IMR-90 (cell line): ENCODE results near the gene PRKCE. TPM values are rescaled to one million over a fixed set of nuclear protein-coding genes. Genes with fewer than 3 reads are reported as not detected.

Source experiments
- ATAC-seq: fragments of 200-7000 bp; cut with Tn5 transposase; 2 replicates; pipeline ENCODE4 v1.9.1; 2020; ENCODE audit warnings: low read depth, mild to moderate bottlenecking, moderate library complexity
- BruUV-seq: library from RNA; stranded (reverse); fragments of 400-500 nt; replicated peaks from 2 replicates; lab custom pipeline; 2021; lab: Mats Ljungman, UMichigan
- CTCF ChIA-PET: fragments of 300-600 bp; formaldehyde crosslinking; extraction: SDS; loops from one replicate; lab custom pipeline; 2021; ENCODE audit warnings: antibody characterized with exemption; lab: Yijun Ruan, JAX
- POLR2A ChIA-PET: fragments of 300-600 bp; sonication (Branson Sonifier 250); formaldehyde crosslinking; loops from one replicate; lab custom pipeline; 2022; ENCODE audit warnings: antibody characterized with exemption; ENCODE audit not compliant: unreplicated experiment; lab: Charles Lee
- DNase-seq: peaks from one replicate; pipeline ENCODE4 v3.0.0; 2013
- H2AFZ ChIP-seq: replicated peaks from 2 replicates; pipeline ENCODE3; 2013; ENCODE audit warnings: low read length, mild to moderate bottlenecking; ENCODE audit not compliant: poor library complexity
- H2AK5ac ChIP-seq: 2 replicates; pipeline ENCODE4 v1.6.1; 2013; ENCODE audit warnings: low read depth, low read length, inconsistent platforms
- H2AK9ac ChIP-seq: replicated peaks from 2 replicates; pipeline ENCODE3; 2013; ENCODE audit warnings: mild to moderate bottlenecking, low read depth, low read length, moderate library complexity; ENCODE audit not compliant: poor library complexity
- H2BK120ac ChIP-seq: 2 replicates; pipeline ENCODE4 v1.6.1; 2013; ENCODE audit warnings: low read depth, low read length, inconsistent platforms
- H2BK15ac ChIP-seq: 3 replicates; pipeline ENCODE4 v1.6.1; 2013; ENCODE audit warnings: low read depth, low read length, inconsistent platforms
- H2BK20ac ChIP-seq: 2 replicates; pipeline ENCODE4 v1.6.1; 2013; ENCODE audit warnings: low read depth, mild to moderate bottlenecking, inconsistent platforms, low read length, moderate library complexity
- H2BK5ac ChIP-seq: 2 replicates; pipeline ENCODE4 v1.6.1; 2013; ENCODE audit warnings: mild to moderate bottlenecking, low read depth, low read length, inconsistent platforms; ENCODE audit not compliant: poor library complexity, severe bottlenecking
- H3K14ac ChIP-seq: replicated peaks from 2 replicates; pipeline ENCODE4 v1.6.1; 2013; ENCODE audit warnings: low read depth, low read length, inconsistent platforms
- H3K18ac ChIP-seq: 2 replicates; pipeline ENCODE4 v1.6.1; 2013; ENCODE audit warnings: low read depth, low read length, control low read depth
- H3K23ac ChIP-seq: 2 replicates; pipeline ENCODE4 v1.6.1; 2013; ENCODE audit warnings: low read depth, low read length, inconsistent platforms
- H3K27ac ChIP-seq: 2 replicates; pipeline ENCODE4 v1.5.1; 2013; ENCODE audit warnings: mild to moderate bottlenecking, control low read depth, low read length; ENCODE audit not compliant: insufficient read depth
- H3K27me3 ChIP-seq: 2 replicates; pipeline ENCODE4 v1.6.1; 2013; ENCODE audit warnings: low read length; ENCODE audit not compliant: control insufficient read depth, insufficient read depth
- H3K36me3 ChIP-seq: 2 replicates; pipeline ENCODE4 v1.6.1; 2013; ENCODE audit warnings: low read length, mixed read lengths; ENCODE audit not compliant: control insufficient read depth, insufficient read depth
- H3K4ac ChIP-seq: 2 replicates; pipeline ENCODE4 v1.6.1; 2013; ENCODE audit warnings: low read depth, low read length, inconsistent platforms
- H3K4me1 ChIP-seq: 2 replicates; pipeline ENCODE4 v1.6.1; 2013; ENCODE audit warnings: low read length, mixed read lengths; ENCODE audit not compliant: control insufficient read depth, insufficient read depth
- H3K4me2 ChIP-seq: 2 replicates; pipeline ENCODE4 v1.6.1; 2013; ENCODE audit warnings: low read depth, mild to moderate bottlenecking, control low read depth, low read length, moderate library complexity
- H3K4me3 ChIP-seq: 2 replicates; pipeline ENCODE4 v1.5.1; 2013; ENCODE audit warnings: low read depth, mild to moderate bottlenecking, control low read depth, low read length, moderate library complexity; ENCODE audit not compliant: insufficient read depth
- H3K56ac ChIP-seq: 2 replicates; pipeline ENCODE4 v1.6.1; 2013; ENCODE audit warnings: low read length, inconsistent platforms; ENCODE audit not compliant: insufficient read depth; ENCODE audit errors: extremely low read depth
- H3K79me1 ChIP-seq, 2 experiments: 2 replicates each; pipeline ENCODE4 v1.6.1; 2013; ENCODE audit warnings: low read length in 2 of 2, inconsistent platforms in 1 of 2, low read depth in 1 of 2
- H3K9ac ChIP-seq: 2 replicates; pipeline ENCODE4 v1.6.1; 2013; ENCODE audit warnings: low read depth, low read length, control low read depth
- H3K9me1 ChIP-seq: 2 replicates; pipeline ENCODE4 v1.6.1; 2013; ENCODE audit warnings: low read length, inconsistent platforms; ENCODE audit not compliant: insufficient read depth
- H3K9me3 ChIP-seq: 2 replicates; pipeline ENCODE4 v1.6.1; 2013; ENCODE audit warnings: low read length; ENCODE audit not compliant: control insufficient read depth, insufficient read depth
- H4K20me1 ChIP-seq: 2 replicates; pipeline ENCODE4 v1.6.1; 2013; ENCODE audit warnings: low read length, inconsistent platforms; ENCODE audit not compliant: insufficient read depth
- H4K5ac ChIP-seq: 2 replicates; pipeline ENCODE4 v1.6.1; 2013; ENCODE audit warnings: mild to moderate bottlenecking, low read depth, low read length, control low read depth
- H4K8ac ChIP-seq, 2 experiments: 2 replicates each; pipeline ENCODE4 v1.6.1; 2013; ENCODE audit warnings: low read depth in 2 of 2, low read length in 2 of 2, control low read depth in 1 of 2, inconsistent platforms in 1 of 2
- H4K91ac ChIP-seq: 2 replicates; pipeline ENCODE4 v1.6.1; 2013; ENCODE audit warnings: low read depth, low read length, inconsistent platforms; ENCODE audit not compliant: insufficient read depth
- CEBPB ChIP-seq: IDR thresholded peaks from 2 replicates; pipeline ENCODE4 v1.6.1; 2012; ENCODE audit warnings: low read depth, low read length, improper control_type of control experiment
- CTCF ChIP-seq: conservative IDR thresholded peaks from 2 replicates; pipeline ENCODE4 v1.5.1; 2012; ENCODE audit warnings: mild to moderate bottlenecking, low read depth, low read length, improper control_type of control experiment
- ELK1 ChIP-seq: fragments of 150-350 bp; IDR thresholded peaks from 2 replicates; pipeline ENCODE4 v1.6.1; 2016; ENCODE audit warnings: low read depth, mild to moderate bottlenecking, low read length, moderate library complexity, borderline replicate concordance
- FOS ChIP-seq: fragments of 150-350 bp; IDR thresholded peaks from 2 replicates; pipeline ENCODE4 v1.6.1; 2016; ENCODE audit warnings: low read depth, low read length
- MAFK ChIP-seq: IDR thresholded peaks from 2 replicates; pipeline ENCODE4 v1.6.1; 2012; ENCODE audit warnings: low read depth, low read length, improper control_type of control experiment
- NFE2L2 ChIP-seq: fragments of 150-350 bp; IDR thresholded peaks from 2 replicates; pipeline ENCODE4 v1.6.1; 2016; ENCODE audit warnings: low read depth, mild to moderate bottlenecking, low read length
- RAD21 ChIP-seq: IDR thresholded peaks from 2 replicates; pipeline ENCODE4 v1.6.1; 2012; ENCODE audit warnings: low read length, improper control_type of control experiment
- RCOR1 ChIP-seq: IDR thresholded peaks from 2 replicates; pipeline ENCODE4 v1.6.1; 2012; ENCODE audit warnings: mild to moderate bottlenecking, low read length, improper control_type of control experiment; ENCODE audit not compliant: insufficient replicate concordance
- RFX5 ChIP-seq: IDR thresholded peaks from 2 replicates; pipeline ENCODE4 v1.8.0; 2012; ENCODE audit warnings: low read depth, mild to moderate bottlenecking, low read length, moderate library complexity
- SMC3 ChIP-seq: fragments of 150-350 bp; IDR thresholded peaks from 2 replicates; pipeline ENCODE4 v1.6.1; 2016; ENCODE audit warnings: low read depth, mild to moderate bottlenecking, antibody characterized with exemption, low read length, moderate library complexity
- WGBS, 2 experiments: methylation state at CpG; one replicate each; pipeline versions ENCODE4 v1.1.5 to v1.1.7; 2013; ENCODE audit warnings: missing lambda C conversion rate in 2 of 2; ENCODE audit not compliant: insufficient read length in 1 of 2; ENCODE audit errors: extremely low coverage in 2 of 2; 5-methylcytosine and 5-hydroxymethylcytosine counted together
- dilution Hi-C: fragments of 300-500 bp; cut with HindIII; formaldehyde crosslinking; loops from one replicate; pipeline ENCODE4 v1.14.3; 2018; ENCODE audit warnings: low sequenced_read_pairs; ENCODE audit not compliant: unreplicated experiment
- in situ Hi-C: fragments of 300-500 bp; cut with MboI; formaldehyde crosslinking; loops from 3 replicates; pipeline ENCODE4 v1.14.3; 2019; ENCODE audit warnings: low sequenced_read_pairs, inconsistent platforms, mixed read lengths
- intact Hi-C: fragments of 100-400 bp; cut with micrococcal nuclease; formaldehyde crosslinking; loops from 2 replicates; pipeline ENCODE4 v1.10.0; 2022
- polyA plus RNA-seq, 3 experiments: library from polyadenylated mRNA; depleted of rRNA; stranded (reverse); fragments of >200 nt; gene quantifications; 2 replicates each; pipeline ENCODE4 v1.2.3, GENCODE V29; 2012; ENCODE audit warnings: low replicate concordance in 1 of 3
- total RNA-seq: library from RNA; depleted of rRNA; stranded (reverse); fragments of >200 nt; gene quantifications from 2 replicates; pipeline ENCODE4 v1.2.3, GENCODE V29; 2012

Gene PRKCE
- total and polyA plus RNA-seq, 2 of the 4 experiments (the other 2 are of a cell fraction), result 8.1 to 32.4 TPM

- Histone ChIP-seq H3K4me2 (no peak overlapping the region), H3K9me3 (no peaks in the 10 kb centered on the region), H2BK15ac (no peak overlapping the region), H3K27ac (no peak overlapping the region), H3K9ac (no peak overlapping the region), H3K79me1 (peaks cover 9 to 13% of the 10 kb centered on the region in 2 experiments), H3K56ac (no peak overlapping the region), H3K9me1 (0 out of 2 replicates have a peak, but pooled peaks cover 6% of the 10 kb centered on the region), H3K36me3 (no peaks in the 10 kb centered on the region), H3K4ac (no peak overlapping the region), H4K20me1 (no peaks in the 10 kb centered on the region), H2AFZ (no peak overlapping the region), H3K18ac (no peak overlapping the region), H4K8ac (no peak overlapping the region), H3K14ac (no peak overlapping the region), H2AK9ac (no peak overlapping the region), H2BK20ac (no peak overlapping the region), H4K91ac (no peak overlapping the region), H2BK120ac (no peak overlapping the region), H3K27me3 (no peaks in the 10 kb centered on the region), H4K5ac (no peak overlapping the region), H3K4me3 (no peak overlapping the region), H3K4me1 (peaks cover 9% of the 10 kb centered on the region), H2BK5ac (no peak overlapping the region), H2AK5ac (no peak overlapping the region), H3K23ac (no peak overlapping the region)
- BruUV-seq, result no TSS peak
- no peak for ATAC-seq
- ChIA-PET POLR2A (no interaction called here), CTCF (no interaction called here)
- no peak for DNase-seq
- dilution Hi-C loops, result no loop called here
- TF ChIP-seq NFE2L2, result no peak
- TF ChIP-seq RFX5, result no peak
- no peak for TF ChIP-seq RAD21
- no peak for TF ChIP-seq ELK1
- TF ChIP-seq SMC3, result no peak
- no peak for TF ChIP-seq CTCF
- TF ChIP-seq RCOR1, result no peak
- no peak for TF ChIP-seq CEBPB
- TF ChIP-seq MAFK, result no peak
- TF ChIP-seq FOS, result no peak
- WGBS, 2 experiments, result no CpG with 5 or more reads among the region's 1 CpG
- in situ Hi-C loops, result no loop called here
- intact Hi-C loops, result no loop called here
Measured at GRCh38 chr2:45614330-45614729, 37.1 kb upstream of the PRKCE start.
